Panc1 (cell line): ENCODE measurements around the gene GFAP. TPM values are rescaled to one million over a fixed set of nuclear protein-coding genes. Genes with fewer than 3 reads are reported as not detected.

Experiments used
- ATAC-seq: fragments of 200-7000 bp; cut with Tn5 transposase; 2 replicates; pipeline ENCODE4 v1.9.1; 2020; ENCODE audit warnings: mild to moderate bottlenecking, moderate library complexity
- BruUV-seq: library from RNA; stranded (reverse); fragments of 400-500 nt; replicated peaks from 2 replicates; lab custom pipeline; 2021; lab: Mats Ljungman, UMichigan
- CTCF ChIA-PET: fragments of 300-600 bp; sonication (Branson Sonifier 250); formaldehyde crosslinking; loops from one replicate; lab custom pipeline; 2022; ENCODE audit warnings: antibody characterized with exemption; lab: Charles Lee
- POLR2A ChIA-PET: fragments of 300-600 bp; sonication (Branson Sonifier 250); formaldehyde crosslinking; loops from one replicate; lab custom pipeline; 2022; ENCODE audit warnings: antibody characterized with exemption; lab: Charles Lee
- DNase-seq: peaks from one replicate; pipeline ENCODE4 v3.0.0-alpha.2; 2010; ENCODE audit warnings: low read depth, low spot score
- H3K27ac ChIP-seq: 2 replicates; pipeline ENCODE4 v1.5.1; 2011; ENCODE audit warnings: mild to moderate bottlenecking, low read length, inconsistent platforms
- H3K27me3 ChIP-seq: fragments of 200-500 bp; sonication (Bioruptor generic); 2 replicates; pipeline ENCODE4 v1.6.0; 2014; ENCODE audit warnings: low read length, inconsistent platforms; ENCODE audit not compliant: control insufficient read depth, insufficient read depth
- H3K36me3 ChIP-seq: fragments of 200-500 bp; sonication (Bioruptor generic); 2 replicates; pipeline ENCODE4 v1.5.1; 2014; ENCODE audit warnings: inconsistent platforms, mild to moderate bottlenecking, low read length, moderate library complexity; ENCODE audit not compliant: control insufficient read depth, insufficient read depth
- H3K4me1 ChIP-seq: 2 replicates; pipeline ENCODE4 v1.5.1; 2011; ENCODE audit warnings: inconsistent platforms, mild to moderate bottlenecking, low read length, moderate library complexity; ENCODE audit not compliant: control insufficient read depth, insufficient read depth
- H3K4me3 ChIP-seq, 2 experiments: 2 replicates each; pipeline ENCODE4 v1.5.1; 2011 to 2012; ENCODE audit warnings: low read depth in 2 of 2, low read length in 2 of 2, mild to moderate bottlenecking in 2 of 2, inconsistent platforms in 1 of 2, moderate library complexity in 1 of 2
- H3K9me3 ChIP-seq: fragments of 200-500 bp; sonication (Bioruptor generic); 2 replicates; pipeline ENCODE4 v1.5.1; 2014; ENCODE audit warnings: low read depth, mild to moderate bottlenecking, inconsistent platforms, low read length, moderate library complexity; ENCODE audit not compliant: control insufficient read depth, insufficient read depth
- POLR2AphosphoS5 ChIP-seq: IDR thresholded peaks from 2 replicates; pipeline ENCODE4 v1.6.1; 2012; ENCODE audit warnings: mild to moderate bottlenecking, low read depth, low read length, moderate library complexity
- SIN3A ChIP-seq: IDR thresholded peaks from 2 replicates; pipeline ENCODE4 v1.6.1; 2012; ENCODE audit warnings: low read depth, mild to moderate bottlenecking, low read length, moderate library complexity, borderline replicate concordance; ENCODE audit not compliant: insufficient read depth
- TCF7L2 ChIP-seq: IDR thresholded peaks from 2 replicates; pipeline ENCODE4 v1.6.1; 2011; ENCODE audit warnings: mild to moderate bottlenecking, low read depth, low read length, inconsistent platforms
- in situ Hi-C: cut with HindIII; loops from 2 replicates; pipeline ENCODE4 v1.10.0; 2016; ENCODE audit warnings: low sequenced_read_pairs, low pct_unique_long_range_greater_than_20kb
- intact Hi-C: fragments of 100-400 bp; cut with micrococcal nuclease; formaldehyde crosslinking; loops from one replicate; pipeline ENCODE4 v1.10.0; 2022; ENCODE audit not compliant: unreplicated experiment
- total RNA-seq: library from RNA; stranded (reverse); gene quantifications from one replicate; pipeline ENCODE4 v1.2.1, GENCODE V29; 2021; ENCODE audit not compliant: unreplicated experiment
- TF ChIP-seq, protein P1 (sequence below), 2 experiments: IDR thresholded peaks; 2 replicates each; pipeline ENCODE4 v1.6.1; 2011 to 2012; ENCODE audit warnings: low read depth in 2 of 2, control low read depth in 1 of 2, low read length in 1 of 2, mild to moderate bottlenecking in 1 of 2, moderate library complexity in 1 of 2; ENCODE audit not compliant: insufficient read depth in 1 of 2
- TF ChIP-seq, protein P2 (sequence below): fragments of 450-650 bp; IDR thresholded peaks from 2 replicates; pipeline ENCODE4 v1.5.1; 2017; ENCODE audit warnings: mild to moderate bottlenecking

The GFAP gene
- total RNA-seq, 1 experiment from 2014 or later: not detected

DNA sequence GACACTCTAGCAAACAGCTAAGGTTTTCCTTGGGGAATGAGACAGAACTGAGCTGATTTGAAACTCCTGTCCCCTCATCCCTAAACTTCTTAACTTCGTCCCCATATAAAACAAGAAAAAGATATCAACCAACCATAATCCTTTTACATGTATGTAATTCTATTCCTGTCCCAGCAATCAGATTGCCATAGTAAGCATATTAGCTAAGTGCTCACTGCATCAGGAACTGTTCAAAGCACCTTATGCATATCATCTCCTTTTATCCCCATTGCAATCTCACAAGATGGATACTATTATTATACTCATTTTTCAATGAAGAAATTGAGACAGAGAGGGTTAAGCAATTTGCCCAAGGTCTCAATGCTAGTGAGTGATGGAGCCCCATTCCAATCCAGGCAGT is 25.5 kb upstream of the GFAP start:
- peaks cover 10% of the 10 kb centered on the region for H3K4me1 ChIP-seq
- H3K4me3 ChIP-seq: no peak overlapping the region
- BruUV-seq: no TSS peak
- in situ Hi-C loops (no loop called here), intact Hi-C loops (no loop called here)
- H3K27me3 ChIP-seq: no peaks in the 10 kb centered on the region
- H3K36me3 ChIP-seq: no peaks in the 10 kb centered on the region; the same call in 1 of the 2 replicates
- TF ChIP-seq, protein P1, sequence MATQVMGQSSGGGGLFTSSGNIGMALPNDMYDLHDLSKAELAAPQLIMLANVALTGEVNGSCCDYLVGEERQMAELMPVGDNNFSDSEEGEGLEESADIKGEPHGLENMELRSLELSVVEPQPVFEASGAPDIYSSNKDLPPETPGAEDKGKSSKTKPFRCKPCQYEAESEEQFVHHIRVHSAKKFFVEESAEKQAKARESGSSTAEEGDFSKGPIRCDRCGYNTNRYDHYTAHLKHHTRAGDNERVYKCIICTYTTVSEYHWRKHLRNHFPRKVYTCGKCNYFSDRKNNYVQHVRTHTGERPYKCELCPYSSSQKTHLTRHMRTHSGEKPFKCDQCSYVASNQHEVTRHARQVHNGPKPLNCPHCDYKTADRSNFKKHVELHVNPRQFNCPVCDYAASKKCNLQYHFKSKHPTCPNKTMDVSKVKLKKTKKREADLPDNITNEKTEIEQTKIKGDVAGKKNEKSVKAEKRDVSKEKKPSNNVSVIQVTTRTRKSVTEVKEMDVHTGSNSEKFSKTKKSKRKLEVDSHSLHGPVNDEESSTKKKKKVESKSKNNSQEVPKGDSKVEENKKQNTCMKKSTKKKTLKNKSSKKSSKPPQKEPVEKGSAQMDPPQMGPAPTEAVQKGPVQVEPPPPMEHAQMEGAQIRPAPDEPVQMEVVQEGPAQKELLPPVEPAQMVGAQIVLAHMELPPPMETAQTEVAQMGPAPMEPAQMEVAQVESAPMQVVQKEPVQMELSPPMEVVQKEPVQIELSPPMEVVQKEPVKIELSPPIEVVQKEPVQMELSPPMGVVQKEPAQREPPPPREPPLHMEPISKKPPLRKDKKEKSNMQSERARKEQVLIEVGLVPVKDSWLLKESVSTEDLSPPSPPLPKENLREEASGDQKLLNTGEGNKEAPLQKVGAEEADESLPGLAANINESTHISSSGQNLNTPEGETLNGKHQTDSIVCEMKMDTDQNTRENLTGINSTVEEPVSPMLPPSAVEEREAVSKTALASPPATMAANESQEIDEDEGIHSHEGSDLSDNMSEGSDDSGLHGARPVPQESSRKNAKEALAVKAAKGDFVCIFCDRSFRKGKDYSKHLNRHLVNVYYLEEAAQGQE (IDR thresholded peaks at IDR 0.05; ENCODE audit: insufficient read depth in 1 of 2, low read depth in 2 of 2, low read length in 1 of 2): no peak
- TF ChIP-seq SIN3A (no peak), TCF7L2 (no peak)
- TF ChIP-seq, protein P2, sequence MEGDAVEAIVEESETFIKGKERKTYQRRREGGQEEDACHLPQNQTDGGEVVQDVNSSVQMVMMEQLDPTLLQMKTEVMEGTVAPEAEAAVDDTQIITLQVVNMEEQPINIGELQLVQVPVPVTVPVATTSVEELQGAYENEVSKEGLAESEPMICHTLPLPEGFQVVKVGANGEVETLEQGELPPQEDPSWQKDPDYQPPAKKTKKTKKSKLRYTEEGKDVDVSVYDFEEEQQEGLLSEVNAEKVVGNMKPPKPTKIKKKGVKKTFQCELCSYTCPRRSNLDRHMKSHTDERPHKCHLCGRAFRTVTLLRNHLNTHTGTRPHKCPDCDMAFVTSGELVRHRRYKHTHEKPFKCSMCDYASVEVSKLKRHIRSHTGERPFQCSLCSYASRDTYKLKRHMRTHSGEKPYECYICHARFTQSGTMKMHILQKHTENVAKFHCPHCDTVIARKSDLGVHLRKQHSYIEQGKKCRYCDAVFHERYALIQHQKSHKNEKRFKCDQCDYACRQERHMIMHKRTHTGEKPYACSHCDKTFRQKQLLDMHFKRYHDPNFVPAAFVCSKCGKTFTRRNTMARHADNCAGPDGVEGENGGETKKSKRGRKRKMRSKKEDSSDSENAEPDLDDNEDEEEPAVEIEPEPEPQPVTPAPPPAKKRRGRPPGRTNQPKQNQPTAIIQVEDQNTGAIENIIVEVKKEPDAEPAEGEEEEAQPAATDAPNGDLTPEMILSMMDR: no peak
- POLR2A ChIA-PET: interaction anchor here (0.9 kb wide), 1 partner anchor 26 kb away, joined by 3 read pairs; no protein-coding TSS in a partner anchor
- 0 out of 2 replicates have a peak, but pooled peaks have one; percentile 40 for ATAC-seq
- H3K9me3 ChIP-seq: no peaks in the 10 kb centered on the region
- H3K27ac ChIP-seq: peak overlapping the region; percentile 44; the same call in 1 of the 2 replicates
- CTCF ChIA-PET: no interaction called here
- no peak for DNase-seq

DNA sequence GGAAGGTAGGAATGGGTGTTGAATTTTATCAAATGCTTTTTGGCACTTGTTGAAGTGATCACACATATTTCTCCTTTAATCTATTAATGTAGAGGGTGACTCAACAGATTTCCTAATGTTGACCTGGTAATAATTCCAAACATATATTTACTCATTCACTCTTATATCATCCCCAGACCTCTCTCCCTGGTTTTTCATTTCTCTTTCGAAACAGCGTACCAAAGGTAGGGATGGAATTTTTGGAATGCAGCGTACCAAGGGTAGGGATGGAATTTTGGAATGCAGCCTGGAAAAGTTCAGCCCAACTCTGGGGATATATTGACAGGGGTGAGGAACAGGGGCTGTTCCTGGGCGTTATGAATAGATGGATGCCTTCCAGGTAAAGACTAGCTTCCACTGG is 25.0 kb upstream of the GFAP start:
- DNase-seq: no peak
- Histone ChIP-seq H3K9me3 (no peaks in the 10 kb centered on the region), H3K4me3 (no peak overlapping the region), H3K4me1 (peaks cover 10% of the 10 kb centered on the region), H3K27ac (peak overlapping the region; percentile 44; the same call in 1 of the 2 replicates), H3K36me3 (no peaks in the 10 kb centered on the region; the same call in 1 of the 2 replicates), H3K27me3 (no peaks in the 10 kb centered on the region)
- BruUV-seq: no TSS peak
- TF ChIP-seq, protein P1 (IDR thresholded peaks at IDR 0.05; ENCODE audit: insufficient read depth in 1 of 2, low read depth in 2 of 2, low read length in 1 of 2): no peak
- TF ChIP-seq SIN3A: no peak
- TF ChIP-seq, protein P2: no peak
- TF ChIP-seq TCF7L2: no peak
- no peak for TF ChIP-seq POLR2AphosphoS5
- in situ Hi-C loops (no loop called here), intact Hi-C loops (no loop called here)
- POLR2A ChIA-PET: interaction anchor here (0.9 kb wide), 1 partner anchor 26 kb away, joined by 3 read pairs; no protein-coding TSS in a partner anchor
- CTCF ChIA-PET: interaction anchor here (0.6 kb wide), 1 partner anchor 44 kb away, joined by 6 read pairs; no protein-coding TSS in a partner anchor
- no peak for ATAC-seq
